Left ventricle myocardium inferior (tissue), 1 donor: ENCODE measurements around the gene LILRB2. TPM values are rescaled to one million over a fixed set of nuclear protein-coding genes. Genes with fewer than 3 reads are reported as not detected.
"Not testable (repeated sequence)": the region's sequence is repeated elsewhere in the genome, so short reads cannot be mapped to it uniquely, and the experiment has no call there.

ENCODE experiments used
- DNase-seq: peaks from one replicate; pipeline ENCODE4 v3.0.0-alpha.2; 2020
- H3K27ac ChIP-seq: fragments of 200-600 bp; replicated peaks from 2 replicates; pipeline ENCODE4 v1.8.0; 2021
- H3K27me3 ChIP-seq: fragments of 200-600 bp; 2 replicates; pipeline ENCODE4 v1.8.0; 2021; ENCODE audit warnings: low read depth
- H3K36me3 ChIP-seq: fragments of 200-600 bp; 2 replicates; pipeline ENCODE4 v1.8.0; 2021
- H3K4me1 ChIP-seq: fragments of 200-600 bp; 2 replicates; pipeline ENCODE4 v1.8.0; 2021
- H3K4me3 ChIP-seq: fragments of 200-600 bp; 2 replicates; pipeline ENCODE4 v1.8.0; 2021; ENCODE audit warnings: mild to moderate bottlenecking, moderate library complexity
- H3K9me3 ChIP-seq: fragments of 200-600 bp; replicated peaks from 2 replicates; pipeline ENCODE4 v1.8.0; 2021
- CTCF ChIP-seq: fragments of 200-600 bp; IDR thresholded peaks from 2 replicates; pipeline ENCODE4 v1.8.0; 2021; ENCODE audit warnings: antibody characterized with exemption, mild to moderate bottlenecking, borderline replicate concordance
- intact Hi-C: fragments of 100-400 bp; cut with micrococcal nuclease; formaldehyde crosslinking; loops from one replicate; pipeline ENCODE4 v1.11.0; 2022
- total RNA-seq: library from RNA; stranded (reverse); fragmentation: NEBNext Ultra II Directional; extraction: Animal tissue kit (Norgen Biotek cat#: 25700); gene quantifications from one replicate; pipeline ENCODE4 v1.2.1, GENCODE V29; 2021
- donor health status: DM: no; HTN: yes; CAD: no; lungs with severe emphysema.

The LILRB2 gene
- total RNA-seq, 1 donor from 2014 or later: 1.7 TPM

DNA sequence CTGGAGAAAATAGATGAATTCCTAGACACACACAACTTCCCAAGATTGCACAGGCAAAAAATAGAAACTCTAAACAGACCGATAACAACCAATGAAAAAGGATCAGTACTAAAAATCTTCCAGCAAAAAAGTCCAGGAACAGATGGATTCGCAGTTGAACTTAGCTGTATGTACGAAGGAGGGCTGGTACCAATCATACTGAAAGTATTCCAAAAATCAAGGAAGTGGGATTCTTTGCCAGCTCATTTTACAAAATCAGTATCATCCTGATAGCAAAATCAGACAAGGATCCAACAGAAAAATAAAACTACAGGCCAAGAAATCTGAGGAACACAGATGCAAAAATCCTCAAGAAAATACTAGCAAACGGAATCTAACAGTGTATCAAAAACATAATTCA is 6.5 kb upstream of the LILRB2 start:
- H3K27ac ChIP-seq: no peak overlapping the region
- peaks cover 65% of the 10 kb centered on the region for H3K27me3 ChIP-seq
- H3K4me1 ChIP-seq: no peaks in the 10 kb centered on the region
- intact Hi-C loops: no loop called here
- no peak for TF ChIP-seq CTCF
- H3K4me3 ChIP-seq: no peak overlapping the region
- no peak for DNase-seq
- H3K36me3 ChIP-seq: no peaks in the 10 kb centered on the region
- H3K9me3 ChIP-seq: no peaks in the 10 kb centered on the region

GRCh38 chr19:54286283-54286682 is 5.4 kb upstream of the LILRB2 start:
- H3K9me3 ChIP-seq, H3K4me3 ChIP-seq, DNase-seq, H3K36me3 ChIP-seq, H3K27ac ChIP-seq, intact Hi-C loops, H3K4me1 ChIP-seq: not testable (repeated sequence)
- H3K27me3 ChIP-seq: peaks cover 65% of the 10 kb centered on the region

- DNase-seq: not testable (repeated sequence)
These were observed 4.6 kb upstream of the LILRB2 start for GRCh38 chr19:54285427-54286056.

DNA sequence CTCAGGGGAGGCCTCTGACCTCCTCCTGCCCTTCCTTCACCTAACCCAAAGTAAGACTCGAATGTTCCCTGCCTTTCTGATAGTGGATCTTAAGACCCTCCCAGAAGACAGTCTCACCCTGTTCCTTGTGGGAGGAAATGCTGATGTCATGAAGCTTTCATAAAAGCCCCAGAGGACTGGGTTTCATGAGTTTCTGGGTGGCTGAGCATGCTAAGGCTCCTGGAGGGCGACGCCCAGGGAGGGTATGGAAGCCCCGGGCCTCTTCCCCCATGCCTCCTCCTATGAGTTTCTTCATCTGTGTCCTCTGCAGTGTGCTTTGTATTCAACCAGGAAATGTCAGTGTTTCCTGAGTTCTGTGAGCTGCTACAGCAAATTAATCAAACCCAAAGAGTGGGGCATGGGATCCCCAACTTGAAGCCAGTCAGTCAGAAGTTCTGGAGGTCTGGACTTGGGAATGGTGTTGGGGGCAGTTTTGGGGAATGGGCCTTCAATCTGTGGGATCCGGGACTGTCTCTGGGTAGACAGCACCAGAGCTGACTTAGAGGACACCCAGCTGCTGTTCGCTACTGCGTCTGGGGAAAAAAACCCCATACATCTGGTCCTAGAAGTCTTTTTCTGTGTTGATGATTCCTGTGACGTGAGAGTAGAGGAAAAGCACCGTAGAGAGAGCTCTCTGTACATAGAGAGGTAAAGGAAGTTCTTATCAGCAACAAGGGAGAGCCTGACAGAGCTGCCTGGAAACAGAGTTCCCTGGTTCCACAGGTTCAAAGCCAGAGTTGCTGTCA is 2.0 kb upstream of the LILRB2 start:
- Histone ChIP-seq H3K27ac (no peak overlapping the region), H3K9me3 (no peaks in the 10 kb centered on the region), H3K4me3 (no peak overlapping the region), H3K36me3 (no peaks in the 10 kb centered on the region), H3K27me3 (peaks cover 73% of the 10 kb centered on the region), H3K4me1 (no peaks in the 10 kb centered on the region)
- no peak for DNase-seq
- no peak for TF ChIP-seq CTCF
- intact Hi-C loops: no loop called here

More at GRCh38 chr19:54285427-54286056, 4.6 kb upstream of the LILRB2 start:
- H3K4me1 ChIP-seq, intact Hi-C loops, H3K9me3 ChIP-seq, H3K27ac ChIP-seq, H3K36me3 ChIP-seq, H3K4me3 ChIP-seq: not testable (repeated sequence)
- peaks cover 65% of the 10 kb centered on the region for H3K27me3 ChIP-seq

DNA sequence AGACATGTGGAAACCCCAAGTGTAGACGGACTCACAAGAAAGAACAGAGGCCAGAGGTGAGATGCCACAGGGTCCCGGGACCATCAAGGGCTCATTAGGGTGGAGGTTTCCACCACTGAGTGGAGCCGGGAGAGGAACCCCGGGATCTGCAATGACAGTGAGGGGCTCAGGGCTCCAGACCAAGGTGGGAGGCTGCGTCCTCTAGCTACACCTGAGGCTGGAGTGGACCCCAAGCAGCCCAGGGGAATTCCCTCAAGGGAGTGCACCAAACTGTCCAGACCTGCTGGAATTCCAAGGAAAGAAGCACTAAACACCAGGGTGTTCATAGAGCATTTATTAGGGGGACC is 792 bp upstream of the LILRB2 start:
- not testable (repeated sequence) for H3K27ac ChIP-seq

GRCh38 chr19:54280441-54280840 is 469 bp downstream of the LILRB2 start:
- H3K36me3 ChIP-seq, H3K4me1 ChIP-seq, H3K9me3 ChIP-seq, DNase-seq, intact Hi-C loops: not testable (repeated sequence)
- peak overlapping the region; percentile 52 for H3K27ac ChIP-seq
- peaks cover 93% of the 10 kb centered on the region for H3K27me3 ChIP-seq
- H3K4me3 ChIP-seq: peak overlapping the region; percentile 33

More for the DNA sequence above, 792 bp upstream of the LILRB2 start:
- H3K4me3 ChIP-seq, intact Hi-C loops, H3K4me1 ChIP-seq, H3K9me3 ChIP-seq, H3K36me3 ChIP-seq, DNase-seq: not testable (repeated sequence)
- peaks cover 85% of the 10 kb centered on the region for H3K27me3 ChIP-seq

- intact Hi-C loops, DNase-seq, H3K4me1 ChIP-seq, H3K36me3 ChIP-seq, H3K9me3 ChIP-seq, H3K27ac ChIP-seq: not testable (repeated sequence)
- H3K27me3 ChIP-seq: peaks cover 93% of the 10 kb centered on the region
- peak overlapping the region; percentile 33 for H3K4me3 ChIP-seq
These were observed 885 bp downstream of the LILRB2 start for GRCh38 chr19:54280025-54280424.

GRCh38 chr19:54279406-54279962 is 1.4 kb downstream of the LILRB2 start:
- DNase-seq: no peak
- no peak for TF ChIP-seq CTCF
- no peak overlapping the region for H3K27ac ChIP-seq
- H3K27me3 ChIP-seq: peaks cover 89% of the 10 kb centered on the region
- intact Hi-C loops: no loop called here
- H3K4me3 ChIP-seq: no peak overlapping the region
- H3K9me3 ChIP-seq: no peaks in the 10 kb centered on the region
- H3K36me3 ChIP-seq: no peaks in the 10 kb centered on the region
- no peaks in the 10 kb centered on the region for H3K4me1 ChIP-seq

DNA sequence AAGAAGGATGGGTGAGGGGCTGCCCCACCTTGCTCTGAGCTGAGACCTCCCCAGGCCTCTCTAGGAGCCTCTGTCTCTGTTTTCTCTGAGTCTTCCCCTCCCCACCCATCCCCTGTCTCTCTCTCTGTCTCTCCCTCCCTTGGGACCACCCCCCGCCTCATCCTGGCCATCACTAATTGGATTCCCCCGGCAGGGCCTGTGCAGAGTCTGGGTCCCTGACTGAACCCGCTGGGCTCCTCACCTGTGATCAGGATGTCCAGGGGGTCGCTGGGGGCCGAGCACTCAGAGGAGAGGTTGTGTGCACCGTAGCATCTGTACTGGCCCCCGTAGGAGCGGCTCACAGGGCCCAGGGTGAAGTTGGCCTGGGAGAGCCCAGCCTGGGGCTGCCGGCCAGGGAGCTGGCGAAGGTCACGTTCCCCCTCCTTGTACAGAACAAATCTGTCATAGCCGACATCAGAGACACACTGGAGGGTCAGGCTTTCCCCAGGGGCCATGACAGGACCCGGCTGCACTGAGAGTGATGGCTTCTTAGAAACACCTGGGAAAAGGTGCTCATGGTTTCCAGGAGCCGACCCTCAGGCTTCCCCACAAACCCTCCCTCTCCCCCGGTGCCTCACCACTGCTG is 2.2 kb downstream of the LILRB2 start:
- H3K4me1 ChIP-seq, intact Hi-C loops, H3K9me3 ChIP-seq, H3K4me3 ChIP-seq, H3K27ac ChIP-seq, H3K36me3 ChIP-seq, DNase-seq: not testable (repeated sequence)
- H3K27me3 ChIP-seq: peaks cover 85% of the 10 kb centered on the region

GRCh38 chr19:54278056-54278455 is 2.9 kb downstream of the LILRB2 start:
- H3K4me3 ChIP-seq, DNase-seq, H3K9me3 ChIP-seq, H3K4me1 ChIP-seq, H3K27ac ChIP-seq, H3K36me3 ChIP-seq, intact Hi-C loops: not testable (repeated sequence)
- peaks cover 85% of the 10 kb centered on the region for H3K27me3 ChIP-seq
